ENCODE data around the gene CASQ2. TPM values are rescaled to one million over a fixed set of nuclear protein-coding genes. Genes with fewer than 3 reads are reported as not detected.

CASQ2 gene
- total and polyA plus RNA-seq, 2 of the 13 experiments (the other 11 are each of a cell fraction or from before 2014, with no cell fraction given): not detected

- TF ChIP-seq HCFC1 (IDR thresholded peaks at IDR 0.05; ENCODE audit: low read depth, low read length) (no peak), PRDM10 (CRISPR knock-in tag; IDR thresholded peaks at IDR 0.05; ENCODE audit: low read depth) (peak; percentile 84), RFXANK (CRISPR knock-in tag; IDR thresholded peaks at IDR 0.05) (no peak), JARID2 (CRISPR knock-in tag; IDR thresholded peaks at IDR 0.05; ENCODE audit: insufficient replicate concordance) (no peak), CENPBD1 (CRISPR knock-in tag; IDR thresholded peaks at IDR 0.05; ENCODE audit: borderline replicate concordance, low read depth) (no peak), ARNT (IDR thresholded peaks at IDR 0.05) (no peak), YEATS4 (CRISPR knock-in tag; IDR thresholded peaks at IDR 0.05; ENCODE audit: borderline replicate concordance) (0 out of 2 replicates have a peak, but pooled peaks have one; percentile 8)
- TF ChIP-seq, protein P1, sequence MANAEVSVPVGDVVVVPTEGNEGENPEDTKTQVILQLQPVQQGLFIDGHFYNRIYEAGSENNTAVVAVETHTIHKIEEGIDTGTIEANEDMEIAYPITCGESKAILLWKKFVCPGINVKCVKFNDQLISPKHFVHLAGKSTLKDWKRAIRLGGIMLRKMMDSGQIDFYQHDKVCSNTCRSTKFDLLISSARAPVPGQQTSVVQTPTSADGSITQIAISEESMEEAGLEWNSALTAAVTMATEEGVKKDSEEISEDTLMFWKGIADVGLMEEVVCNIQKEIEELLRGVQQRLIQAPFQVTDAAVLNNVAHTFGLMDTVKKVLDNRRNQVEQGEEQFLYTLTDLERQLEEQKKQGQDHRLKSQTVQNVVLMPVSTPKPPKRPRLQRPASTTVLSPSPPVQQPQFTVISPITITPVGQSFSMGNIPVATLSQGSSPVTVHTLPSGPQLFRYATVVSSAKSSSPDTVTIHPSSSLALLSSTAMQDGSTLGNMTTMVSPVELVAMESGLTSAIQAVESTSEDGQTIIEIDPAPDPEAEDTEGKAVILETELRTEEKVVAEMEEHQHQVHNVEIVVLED (CRISPR knock-in tag; IDR thresholded peaks at IDR 0.05; ENCODE audit: borderline replicate concordance): no peak
- TF ChIP-seq, protein P2, sequence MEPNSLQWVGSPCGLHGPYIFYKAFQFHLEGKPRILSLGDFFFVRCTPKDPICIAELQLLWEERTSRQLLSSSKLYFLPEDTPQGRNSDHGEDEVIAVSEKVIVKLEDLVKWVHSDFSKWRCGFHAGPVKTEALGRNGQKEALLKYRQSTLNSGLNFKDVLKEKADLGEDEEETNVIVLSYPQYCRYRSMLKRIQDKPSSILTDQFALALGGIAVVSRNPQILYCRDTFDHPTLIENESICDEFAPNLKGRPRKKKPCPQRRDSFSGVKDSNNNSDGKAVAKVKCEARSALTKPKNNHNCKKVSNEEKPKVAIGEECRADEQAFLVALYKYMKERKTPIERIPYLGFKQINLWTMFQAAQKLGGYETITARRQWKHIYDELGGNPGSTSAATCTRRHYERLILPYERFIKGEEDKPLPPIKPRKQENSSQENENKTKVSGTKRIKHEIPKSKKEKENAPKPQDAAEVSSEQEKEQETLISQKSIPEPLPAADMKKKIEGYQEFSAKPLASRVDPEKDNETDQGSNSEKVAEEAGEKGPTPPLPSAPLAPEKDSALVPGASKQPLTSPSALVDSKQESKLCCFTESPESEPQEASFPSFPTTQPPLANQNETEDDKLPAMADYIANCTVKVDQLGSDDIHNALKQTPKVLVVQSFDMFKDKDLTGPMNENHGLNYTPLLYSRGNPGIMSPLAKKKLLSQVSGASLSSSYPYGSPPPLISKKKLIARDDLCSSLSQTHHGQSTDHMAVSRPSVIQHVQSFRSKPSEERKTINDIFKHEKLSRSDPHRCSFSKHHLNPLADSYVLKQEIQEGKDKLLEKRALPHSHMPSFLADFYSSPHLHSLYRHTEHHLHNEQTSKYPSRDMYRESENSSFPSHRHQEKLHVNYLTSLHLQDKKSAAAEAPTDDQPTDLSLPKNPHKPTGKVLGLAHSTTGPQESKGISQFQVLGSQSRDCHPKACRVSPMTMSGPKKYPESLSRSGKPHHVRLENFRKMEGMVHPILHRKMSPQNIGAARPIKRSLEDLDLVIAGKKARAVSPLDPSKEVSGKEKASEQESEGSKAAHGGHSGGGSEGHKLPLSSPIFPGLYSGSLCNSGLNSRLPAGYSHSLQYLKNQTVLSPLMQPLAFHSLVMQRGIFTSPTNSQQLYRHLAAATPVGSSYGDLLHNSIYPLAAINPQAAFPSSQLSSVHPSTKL (CRISPR knock-in tag; IDR thresholded peaks at IDR 0.05): 0 out of 2 replicates have a peak, but pooled peaks have one; percentile 15
- TF ChIP-seq, protein P3, sequence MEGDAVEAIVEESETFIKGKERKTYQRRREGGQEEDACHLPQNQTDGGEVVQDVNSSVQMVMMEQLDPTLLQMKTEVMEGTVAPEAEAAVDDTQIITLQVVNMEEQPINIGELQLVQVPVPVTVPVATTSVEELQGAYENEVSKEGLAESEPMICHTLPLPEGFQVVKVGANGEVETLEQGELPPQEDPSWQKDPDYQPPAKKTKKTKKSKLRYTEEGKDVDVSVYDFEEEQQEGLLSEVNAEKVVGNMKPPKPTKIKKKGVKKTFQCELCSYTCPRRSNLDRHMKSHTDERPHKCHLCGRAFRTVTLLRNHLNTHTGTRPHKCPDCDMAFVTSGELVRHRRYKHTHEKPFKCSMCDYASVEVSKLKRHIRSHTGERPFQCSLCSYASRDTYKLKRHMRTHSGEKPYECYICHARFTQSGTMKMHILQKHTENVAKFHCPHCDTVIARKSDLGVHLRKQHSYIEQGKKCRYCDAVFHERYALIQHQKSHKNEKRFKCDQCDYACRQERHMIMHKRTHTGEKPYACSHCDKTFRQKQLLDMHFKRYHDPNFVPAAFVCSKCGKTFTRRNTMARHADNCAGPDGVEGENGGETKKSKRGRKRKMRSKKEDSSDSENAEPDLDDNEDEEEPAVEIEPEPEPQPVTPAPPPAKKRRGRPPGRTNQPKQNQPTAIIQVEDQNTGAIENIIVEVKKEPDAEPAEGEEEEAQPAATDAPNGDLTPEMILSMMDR (CRISPR knock-in tag; IDR thresholded peaks at IDR 0.05): peak; percentile 91
- TF ChIP-seq, protein P4, sequence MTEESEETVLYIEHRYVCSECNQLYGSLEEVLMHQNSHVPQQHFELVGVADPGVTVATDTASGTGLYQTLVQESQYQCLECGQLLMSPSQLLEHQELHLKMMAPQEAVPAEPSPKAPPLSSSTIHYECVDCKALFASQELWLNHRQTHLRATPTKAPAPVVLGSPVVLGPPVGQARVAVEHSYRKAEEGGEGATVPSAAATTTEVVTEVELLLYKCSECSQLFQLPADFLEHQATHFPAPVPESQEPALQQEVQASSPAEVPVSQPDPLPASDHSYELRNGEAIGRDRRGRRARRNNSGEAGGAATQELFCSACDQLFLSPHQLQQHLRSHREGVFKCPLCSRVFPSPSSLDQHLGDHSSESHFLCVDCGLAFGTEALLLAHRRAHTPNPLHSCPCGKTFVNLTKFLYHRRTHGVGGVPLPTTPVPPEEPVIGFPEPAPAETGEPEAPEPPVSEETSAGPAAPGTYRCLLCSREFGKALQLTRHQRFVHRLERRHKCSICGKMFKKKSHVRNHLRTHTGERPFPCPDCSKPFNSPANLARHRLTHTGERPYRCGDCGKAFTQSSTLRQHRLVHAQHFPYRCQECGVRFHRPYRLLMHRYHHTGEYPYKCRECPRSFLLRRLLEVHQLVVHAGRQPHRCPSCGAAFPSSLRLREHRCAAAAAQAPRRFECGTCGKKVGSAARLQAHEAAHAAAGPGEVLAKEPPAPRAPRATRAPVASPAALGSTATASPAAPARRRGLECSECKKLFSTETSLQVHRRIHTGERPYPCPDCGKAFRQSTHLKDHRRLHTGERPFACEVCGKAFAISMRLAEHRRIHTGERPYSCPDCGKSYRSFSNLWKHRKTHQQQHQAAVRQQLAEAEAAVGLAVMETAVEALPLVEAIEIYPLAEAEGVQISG (CRISPR knock-in tag; IDR thresholded peaks at IDR 0.05): 0 out of 2 replicates have a peak, but pooled peaks have one; percentile 27
Measured at GRCh38 chr1:115771847-115772457, 3.4 kb upstream of the CASQ2 start (continued).
